HG03159 (cell line): ENCODE data around the gene ESYT3.

ENCODE experiments used
- ATAC-seq: cut with Tn5 transposase; IDR thresholded peaks from one replicate; pipeline ENCODE4 v1.9.1; 2021; ENCODE audit warnings: mild to moderate bottlenecking, moderate library complexity; ENCODE audit not compliant: unreplicated experiment

The ESYT3 gene

GRCh38 chr3:138434276-138434874 is at the start of gene ESYT3:
Gene ESYT3, plus strand, starts transcription at chr3:138434616. Its CDS starts 183 bp downstream, at chr3:138434799.
- no peak for ATAC-seq

DNA sequence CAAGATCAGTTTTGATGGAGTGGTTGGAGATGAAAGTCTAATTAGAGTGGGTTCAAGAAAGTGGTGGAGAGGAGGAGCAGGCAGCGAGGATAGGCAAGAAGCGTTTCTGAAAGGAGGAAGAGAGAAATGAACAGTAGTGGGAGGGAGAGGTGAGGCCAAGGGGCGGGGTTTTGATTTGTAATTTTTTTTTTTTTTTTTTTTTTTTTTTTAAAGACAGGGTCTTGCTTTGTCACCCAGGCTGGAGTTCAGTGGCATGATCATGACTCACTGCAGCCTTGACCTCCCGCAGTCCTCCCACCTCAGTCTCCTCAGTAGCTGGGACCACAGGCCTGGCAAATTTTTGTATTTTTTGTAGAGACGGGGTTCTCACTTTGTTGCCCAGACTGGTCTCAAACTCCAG is 49.4 kb upstream of the ESYT3 start:
- no peak for ATAC-seq

- ATAC-seq, result no peak
Observed at GRCh38 chr3:138389144-138389601, 45.2 kb upstream of the ESYT3 start.

DNA sequence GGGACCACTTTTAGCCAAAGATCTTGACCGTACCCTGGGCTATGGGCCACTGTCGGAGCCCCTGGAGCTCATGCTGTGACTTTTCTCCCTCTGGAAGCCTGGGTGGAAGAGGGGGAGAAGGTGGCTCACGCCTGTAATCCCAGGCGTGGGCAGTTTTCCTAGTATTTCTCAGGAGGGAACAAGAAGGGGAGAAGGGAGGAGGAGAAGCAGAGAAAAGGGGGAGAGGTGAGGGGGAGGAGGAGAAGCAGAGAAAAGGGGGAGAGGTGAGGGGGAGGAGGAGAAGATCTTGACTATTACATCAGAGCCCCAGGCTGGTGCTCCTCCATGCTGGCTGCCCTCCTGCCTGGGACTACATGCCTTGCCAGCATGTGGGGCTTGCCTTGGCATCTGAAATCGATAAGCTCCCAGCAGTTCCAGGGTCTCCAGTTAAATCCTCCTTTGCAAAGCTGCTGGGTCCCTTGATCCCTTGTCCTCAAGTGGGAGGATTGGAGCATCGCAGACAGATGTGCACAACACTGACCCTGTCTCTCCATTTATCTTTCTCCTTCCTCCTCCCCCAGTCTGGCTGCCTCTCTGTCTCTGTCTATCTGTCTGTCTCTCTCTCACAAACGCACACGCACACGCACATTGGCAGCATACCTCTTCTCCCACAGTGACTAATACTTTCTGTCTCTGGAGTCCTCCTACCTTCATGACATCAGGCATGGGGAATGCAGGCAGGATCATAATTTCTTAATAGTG is 44.4 kb upstream of the ESYT3 start:
- ATAC-seq, result no peak

DNA sequence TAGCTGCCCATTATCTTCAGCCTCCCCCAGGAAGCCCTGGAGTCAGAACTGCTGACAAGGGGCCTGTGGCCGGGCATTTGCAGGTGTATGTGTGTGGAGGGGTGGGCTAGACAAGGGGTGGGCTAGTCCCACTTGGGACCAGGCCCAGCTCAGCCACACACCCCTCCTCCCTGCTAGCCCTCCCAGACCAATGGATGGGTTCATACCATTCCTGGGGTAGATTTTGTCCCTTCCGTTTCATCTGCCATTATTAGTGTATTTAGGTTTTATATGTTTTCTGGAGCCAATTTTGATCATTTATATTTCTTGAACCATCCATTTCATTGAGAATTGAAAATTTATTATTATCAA is 43.9 kb upstream of the ESYT3 start:
- ATAC-seq, result no peak

DNA sequence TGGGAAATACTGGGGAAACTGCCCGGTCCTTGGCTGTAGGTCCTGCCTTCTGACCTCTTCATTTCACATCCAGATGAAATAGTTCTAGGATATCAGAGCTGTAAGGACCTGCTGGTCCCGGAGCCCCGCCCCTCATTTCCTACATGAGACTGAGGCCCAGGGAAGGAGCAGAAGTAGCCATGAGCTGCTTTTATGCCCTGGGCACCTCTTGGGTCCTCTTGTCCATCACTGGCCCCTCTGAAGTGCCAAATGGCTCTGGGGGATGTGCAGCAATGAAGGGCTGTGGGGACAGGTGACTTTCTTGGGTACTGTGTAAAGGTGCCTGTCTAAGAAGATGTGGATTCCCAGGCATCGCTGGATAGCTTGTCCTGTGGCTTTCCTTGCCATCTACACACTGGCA is 40.3 kb upstream of the ESYT3 start:
- no peak for ATAC-seq

- ATAC-seq, result no peak
Observed at GRCh38 chr3:138394686-138395085, 39.7 kb upstream of the ESYT3 start.

GRCh38 chr3:138395865-138396751 is 38.3 kb upstream of the ESYT3 start:
- no peak for ATAC-seq

DNA sequence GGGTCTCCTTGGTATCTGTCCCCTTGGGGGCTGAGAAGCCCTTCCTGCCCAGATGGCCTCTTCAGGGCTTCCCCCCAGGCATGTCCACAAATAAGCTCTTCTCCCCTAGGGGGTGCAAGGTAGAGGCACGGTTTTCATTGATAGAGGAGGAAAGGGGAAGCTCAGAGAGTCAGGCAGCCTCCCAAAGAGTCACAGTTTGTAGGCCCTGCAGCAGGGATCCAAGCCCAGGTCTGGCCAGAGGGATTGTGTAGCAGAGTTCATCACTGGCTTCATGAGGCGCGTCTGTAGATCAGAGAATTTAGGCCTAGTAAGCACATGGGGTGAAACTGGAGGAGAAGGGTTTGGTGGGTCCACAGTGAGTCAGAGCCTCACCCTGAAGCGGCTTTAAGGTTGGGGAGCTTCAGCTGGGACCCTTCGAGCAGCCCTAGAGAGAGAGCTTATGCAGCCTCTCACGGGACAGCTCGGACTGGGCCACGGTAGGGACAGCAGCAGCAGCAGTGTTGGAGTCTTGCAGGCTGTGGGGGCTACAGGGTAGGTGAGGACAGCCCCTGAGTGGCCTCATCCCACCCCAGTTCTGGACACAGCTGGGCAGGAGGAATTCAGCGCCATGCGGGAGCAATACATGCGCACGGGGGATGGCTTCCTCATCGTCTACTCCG is 37.5 kb upstream of the ESYT3 start:
- ATAC-seq, result no peak

DNA sequence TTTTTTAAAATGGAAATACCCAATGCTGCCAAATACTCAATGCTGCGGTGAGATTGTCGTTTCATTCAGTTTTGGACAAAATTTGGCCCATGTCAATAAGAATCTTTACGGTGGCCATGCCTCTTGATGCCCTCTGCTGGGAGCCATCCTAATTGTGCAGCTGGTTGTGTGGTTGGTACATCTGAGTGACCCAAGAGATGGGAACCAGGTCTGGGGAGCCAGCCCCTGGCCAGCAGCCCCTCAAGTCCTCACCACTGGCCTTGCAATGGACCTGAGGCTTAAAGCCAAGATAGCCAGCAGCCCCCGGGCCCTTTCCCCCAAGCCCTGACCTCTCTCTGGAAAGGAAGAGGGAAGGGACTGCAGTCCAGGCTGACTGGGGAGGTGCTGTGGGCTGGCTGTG is 36.4 kb upstream of the ESYT3 start:
- ATAC-seq, result no peak

DNA sequence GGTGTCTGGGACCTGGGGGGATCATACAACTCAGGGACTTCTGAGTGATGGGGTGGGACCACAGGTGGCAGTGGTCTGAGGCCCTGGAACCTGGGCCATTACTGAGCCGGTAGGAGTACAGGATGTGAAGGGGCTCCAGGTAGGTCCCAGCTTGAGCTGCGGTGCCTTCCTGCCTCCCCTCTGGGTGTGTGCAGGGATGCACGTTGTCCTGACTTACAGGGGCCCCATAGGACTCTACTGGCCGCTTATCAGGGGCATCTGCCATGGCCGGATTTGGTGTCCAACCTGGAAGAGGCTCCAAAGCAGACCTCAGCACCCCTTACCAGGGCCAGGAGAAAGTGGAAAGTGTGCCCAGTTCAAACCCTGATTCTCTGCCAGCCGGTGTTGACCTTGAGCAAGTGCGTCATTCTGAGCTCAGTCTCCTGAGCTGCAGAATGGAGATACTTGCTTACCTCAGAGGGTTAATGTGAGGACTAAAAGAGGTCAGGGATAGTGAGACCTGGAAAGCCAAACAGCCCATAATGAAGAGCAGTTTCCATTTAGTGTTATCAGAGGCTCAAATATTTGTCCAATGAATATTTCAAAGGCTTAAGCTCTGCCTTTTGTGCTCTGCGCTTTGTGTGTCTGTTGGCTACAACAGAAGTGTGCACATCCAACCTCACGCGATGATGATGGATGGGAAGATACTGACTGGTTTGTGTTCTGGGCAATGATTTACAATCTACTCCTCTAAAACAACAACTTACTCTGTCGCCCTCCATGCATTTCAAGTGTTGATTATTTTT is 35.4 kb upstream of the ESYT3 start:
- ATAC-seq, result no peak

GRCh38 chr3:138399766-138400165 is 34.6 kb upstream of the ESYT3 start:
- no peak for ATAC-seq

DNA sequence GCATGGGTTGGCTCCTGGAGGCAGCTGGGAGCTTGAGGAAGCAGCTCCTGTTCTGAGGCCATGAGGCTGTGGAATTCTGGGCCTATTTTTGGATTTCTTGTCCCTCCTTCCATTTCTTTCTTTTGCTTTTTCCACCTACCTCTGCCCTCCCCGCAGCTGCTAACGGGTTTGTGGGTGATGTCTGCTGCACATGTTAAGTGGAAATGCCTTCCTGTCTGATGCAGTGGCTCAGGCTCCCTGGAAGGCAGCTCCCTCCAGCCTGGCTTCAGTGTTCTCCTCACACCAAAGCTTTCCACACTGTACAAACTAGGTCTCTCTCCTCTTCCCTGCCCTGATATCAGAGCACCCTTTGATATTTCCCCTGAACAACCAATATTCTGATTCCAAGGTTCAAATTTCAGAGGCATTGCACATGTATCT is 33.8 kb upstream of the ESYT3 start:
- no peak for ATAC-seq

DNA sequence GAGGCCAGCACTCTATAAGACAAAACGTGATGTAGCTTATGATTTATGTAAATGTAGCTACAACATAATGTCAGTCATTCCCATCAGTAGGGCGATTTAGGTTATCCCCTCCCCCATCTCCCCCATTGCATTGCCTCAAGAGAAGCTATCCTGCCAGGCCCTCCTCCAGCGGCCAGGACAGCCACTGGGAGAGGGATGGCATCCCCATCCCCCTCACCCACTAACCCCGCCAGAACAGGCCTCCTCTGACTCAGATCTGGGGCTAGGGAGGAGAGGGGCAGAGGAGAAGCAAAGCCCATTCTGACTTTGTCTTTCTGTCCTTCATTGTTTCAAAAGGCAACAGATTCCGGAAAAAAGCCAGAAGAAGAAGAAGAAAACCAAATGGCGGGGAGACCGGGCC is 32.6 kb upstream of the ESYT3 start:
- no peak for ATAC-seq

DNA sequence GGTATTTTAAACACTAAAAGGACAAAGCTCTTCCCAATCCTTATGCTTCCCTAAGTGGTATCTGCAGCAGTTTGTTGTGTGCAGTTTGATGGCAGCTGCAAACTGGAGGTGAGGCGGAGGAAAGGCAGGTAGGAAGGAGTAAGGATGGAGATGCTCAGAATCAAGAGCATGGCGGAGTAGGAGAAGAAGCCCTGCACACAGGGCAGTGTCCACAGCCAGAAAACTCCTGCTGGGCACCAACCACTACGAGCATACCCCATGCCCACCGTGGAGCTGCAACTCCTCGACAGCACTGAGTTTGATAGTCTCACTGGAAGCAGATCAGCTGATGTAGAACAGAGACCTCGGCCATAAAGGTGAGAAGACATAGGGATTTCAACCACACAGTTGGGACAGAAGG is 30.3 kb upstream of the ESYT3 start:
- no peak for ATAC-seq

DNA sequence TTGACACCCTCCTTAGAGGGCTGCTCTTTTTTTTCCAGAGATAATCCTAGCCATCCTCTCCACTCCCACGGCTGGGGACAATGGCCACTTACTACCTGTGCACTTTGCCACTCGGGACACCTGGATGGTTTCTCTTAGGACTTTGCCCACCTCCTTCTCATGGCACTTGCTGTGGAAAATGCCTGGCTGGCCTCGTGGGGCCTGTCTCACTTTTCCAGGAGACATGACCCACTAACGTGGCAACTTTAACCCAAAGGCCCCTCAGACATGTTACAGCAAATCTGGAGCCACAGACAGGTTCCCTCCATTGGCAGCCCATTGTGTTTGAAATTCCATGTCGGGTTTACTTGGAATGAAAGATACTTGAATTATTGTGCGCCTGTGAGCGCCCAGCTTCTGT is 29.4 kb upstream of the ESYT3 start:
- ATAC-seq, result no peak

DNA sequence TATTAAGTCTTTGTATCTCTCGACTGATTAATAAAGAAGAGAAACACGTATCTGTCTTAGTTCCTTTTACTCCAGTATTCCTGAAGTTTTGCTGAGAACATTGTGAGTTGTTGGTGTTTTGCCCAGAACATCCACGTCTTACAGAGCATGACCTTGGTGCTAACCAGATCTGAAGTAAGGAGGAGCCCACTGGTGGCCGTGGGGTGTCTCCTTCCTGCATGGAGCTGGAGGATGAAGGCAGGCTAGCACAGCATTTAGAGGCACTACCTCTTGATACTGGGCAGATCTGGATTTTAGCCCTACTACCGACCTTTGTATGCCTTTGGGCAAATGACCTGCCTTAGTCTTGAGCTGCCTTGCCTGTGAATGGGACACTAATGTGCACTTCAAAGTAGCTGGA is 28.9 kb upstream of the ESYT3 start:
- ATAC-seq, result no peak

DNA sequence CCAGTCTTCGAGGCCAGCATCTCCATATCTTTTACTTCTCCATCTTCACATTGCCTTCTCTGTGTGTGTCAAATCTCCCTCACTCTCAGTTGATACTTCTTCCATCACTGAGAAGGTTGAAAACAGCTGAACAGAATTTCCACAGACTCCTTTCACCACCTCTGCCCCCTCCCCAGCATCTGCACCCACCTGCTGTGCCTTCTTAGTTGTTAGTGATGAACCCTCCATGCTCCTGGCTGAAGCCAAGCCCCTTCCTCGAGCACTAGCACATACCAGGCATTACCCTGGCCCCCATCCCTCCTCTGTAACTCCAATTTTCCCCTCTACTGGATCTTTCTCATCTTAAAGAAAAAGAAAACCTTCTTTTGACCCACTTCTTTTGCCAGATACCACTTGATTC is 27.8 kb upstream of the ESYT3 start:
- ATAC-seq, result no peak

GRCh38 chr3:138407236-138407907 is 27.0 kb upstream of the ESYT3 start:
- ATAC-seq, result no peak
